ENCODE results near the gene PLXDC2.

The PLXDC2 gene

GRCh38 chr10:19941206-19941880, 125.1 kb downstream of the PLXDC2 start:
- DNase-seq (ENCODE audit: low spot score) = no peak

- no peak for DNase-seq (ENCODE audit: low spot score)
Measured at GRCh38 chr10:19944911-19945663, 128.9 kb downstream of the PLXDC2 start.

- DNase-seq (ENCODE audit: low spot score) = no peak
Measured at GRCh38 chr10:19946245-19946644, 130.0 kb downstream of the PLXDC2 start.

- DNase-seq (ENCODE audit: low spot score) = no peak
Measured at GRCh38 chr10:19946791-19947190, 130.6 kb downstream of the PLXDC2 start.

GRCh38 chr10:19947215-19947614, 131.0 kb downstream of the PLXDC2 start:
- no peak for DNase-seq (ENCODE audit: low spot score)

- no peak for DNase-seq (ENCODE audit: low spot score)
Measured at GRCh38 chr10:19947656-19948055, 131.4 kb downstream of the PLXDC2 start.

GRCh38 chr10:19952224-19953010, 136.2 kb downstream of the PLXDC2 start:
- DNase-seq (ENCODE audit: low spot score) = no peak

GRCh38 chr10:19954601-19955000, 138.4 kb downstream of the PLXDC2 start:
- no peak for DNase-seq (ENCODE audit: low spot score)

- DNase-seq (ENCODE audit: low spot score) = no peak
Measured at GRCh38 chr10:19956516-19957032, 140.3 kb downstream of the PLXDC2 start.

- DNase-seq (ENCODE audit: low spot score) = no peak
Measured at GRCh38 chr10:19958787-19959186, 142.6 kb downstream of the PLXDC2 start.

- no peak for DNase-seq (ENCODE audit: low spot score)
Measured at GRCh38 chr10:19961076-19962053, 145.1 kb downstream of the PLXDC2 start.

- no peak for DNase-seq (ENCODE audit: low spot score)
Measured at GRCh38 chr10:19964625-19965024, 148.4 kb downstream of the PLXDC2 start.

GRCh38 chr10:19966751-19967150, 150.5 kb downstream of the PLXDC2 start:
- no peak for DNase-seq (ENCODE audit: low spot score)

- DNase-seq (ENCODE audit: low spot score) = no peak
Measured at GRCh38 chr10:19967981-19968380, 151.7 kb downstream of the PLXDC2 start.

- no peak for DNase-seq (ENCODE audit: low spot score)
Measured at GRCh38 chr10:19968745-19969144, 152.5 kb downstream of the PLXDC2 start.

GRCh38 chr10:19970256-19970655, 154.0 kb downstream of the PLXDC2 start:
- no peak for DNase-seq (ENCODE audit: low spot score)

- DNase-seq (ENCODE audit: low spot score) = no peak
Measured at GRCh38 chr10:19970717-19971116, 154.5 kb downstream of the PLXDC2 start.

- no peak for DNase-seq (ENCODE audit: low spot score)
Measured at GRCh38 chr10:19971343-19972052, 155.3 kb downstream of the PLXDC2 start.

GRCh38 chr10:19974138-19974537, 157.9 kb downstream of the PLXDC2 start:
- no peak for DNase-seq (ENCODE audit: low spot score)

- no peak for DNase-seq (ENCODE audit: low spot score)
Measured at GRCh38 chr10:19974554-19974953, 158.3 kb downstream of the PLXDC2 start.

GRCh38 chr10:19977097-19977521, 160.9 kb downstream of the PLXDC2 start:
- no peak for DNase-seq (ENCODE audit: low spot score)

Data from hematopoietic multipotent progenitor cell treated with erythropoietin and hydrocortisone succinate and interleukin-3 and kit ligand, for 15 days (in vitro differentiated cells).